Ascending aorta (tissue), 2 donors: ENCODE results near the gene OR8A1. TPM values are rescaled to one million over a fixed set of nuclear protein-coding genes. Genes with fewer than 3 reads are reported as not detected.

ENCODE experiments used
- DNase-seq, 2 donors: peaks; one replicate each; pipeline ENCODE4 v3.0.0-alpha.2; 2019; ENCODE audit warnings: low spot score in 2 of 2
- H3K27ac ChIP-seq, 2 donors: fragments of 200-600 bp; sonication (generic); one replicate each; pipeline ENCODE4 v1.5.1; 2016 to 2017; ENCODE audit warnings: mild to moderate bottlenecking in 1 of 2
- H3K27me3 ChIP-seq: fragments of 200-600 bp; sonication (generic); one replicate; pipeline ENCODE4 v1.5.1; 2017
- H3K36me3 ChIP-seq, 2 donors: fragments of 200-600 bp; sonication (generic); one replicate each; pipeline ENCODE4 v1.5.1; 2016
- H3K4me1 ChIP-seq, 2 donors: fragments of 200-600 bp; sonication (generic); one replicate each; pipeline ENCODE4 v1.5.1; 2016 to 2017; ENCODE audit warnings: mild to moderate bottlenecking in 1 of 2
- H3K4me3 ChIP-seq, 2 donors: fragments of 200-600 bp; sonication (generic); one replicate each; pipeline ENCODE4 v1.5.1; 2016 to 2017; ENCODE audit warnings: mild to moderate bottlenecking in 1 of 2
- H3K9me3 ChIP-seq, 2 donors: fragments of 200-600 bp; sonication (generic); one replicate each; pipeline ENCODE4 v1.5.1; 2016
- CTCF ChIP-seq, 3 experiments: fragments of 200-600 bp in 2 of 3; fragments of 450-650 bp in 1 of 3; sonication (generic) in 2 of 3; IDR thresholded peaks; one replicate each; pipeline ENCODE4 v1.5.1; 2016 to 2019; ENCODE audit warnings: antibody characterized with exemption in 3 of 3, mild to moderate bottlenecking in 1 of 3, moderate library complexity in 1 of 3
- intact Hi-C: fragments of 100-400 bp; cut with DNase I; formaldehyde crosslinking; loops from one replicate; pipeline ENCODE4 v1.15.1; 2023
- total RNA-seq: library from RNA; depleted of rRNA; stranded (reverse); fragments of >200 nt; gene quantifications from one replicate; pipeline ENCODE4 v1.1.0, GENCODE V29; 2016

Gene OR8A1
- total RNA-seq, 1 donor from 2014 or later = not detected

DNA sequence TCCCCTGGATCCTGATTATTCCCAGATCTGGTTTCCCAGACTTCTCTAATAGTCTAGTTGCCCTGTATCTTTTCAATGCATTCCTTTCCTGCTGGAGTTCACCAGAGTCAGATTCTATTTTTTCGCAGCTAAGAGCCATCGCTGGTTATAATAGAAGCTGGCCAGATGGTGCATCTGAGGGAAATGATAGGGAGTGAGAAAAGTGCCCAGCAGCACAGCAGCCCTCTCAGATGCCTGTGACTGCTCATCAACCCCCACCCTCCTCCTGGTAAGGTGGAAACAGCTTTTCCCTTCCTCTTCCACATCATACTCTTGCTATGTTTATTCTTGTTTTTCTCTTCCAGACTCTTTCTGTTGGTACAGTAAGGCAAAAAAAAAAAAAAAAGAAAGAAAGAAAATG lies 12.8 kb downstream of the OR8A1 start:
- no peaks in the 10 kb centered on the region for H3K9me3 ChIP-seq
- DNase-seq = no peak
- no peak for TF ChIP-seq CTCF (IDR thresholded peaks at IDR 0.05)
- intact Hi-C loops = loop anchor here (10.0 kb wide), 1 partner anchor 508 kb away; no protein-coding TSS in a partner anchor
- H3K27me3 ChIP-seq = no peaks in the 10 kb centered on the region
- no peaks in the 10 kb centered on the region for H3K4me1 ChIP-seq
- H3K36me3 ChIP-seq = no peaks in the 10 kb centered on the region
- no peak overlapping the region for H3K27ac ChIP-seq
- no peak overlapping the region for H3K4me3 ChIP-seq

GRCh38 chr11:124583781-124584180 lies 14.0 kb downstream of the OR8A1 start:
- Histone ChIP-seq H3K4me3 (no peak overlapping the region), H3K9me3 (no peaks in the 10 kb centered on the region), H3K36me3 (no peaks in the 10 kb centered on the region), H3K27ac (no peak overlapping the region), H3K4me1 (no peaks in the 10 kb centered on the region), H3K27me3 (no peaks in the 10 kb centered on the region)
- no peak for DNase-seq
- intact Hi-C loops = loop anchor here (10.0 kb wide), 1 partner anchor 509 kb away; no protein-coding TSS in a partner anchor
- TF ChIP-seq CTCF (IDR thresholded peaks at IDR 0.05) = no peak

GRCh38 chr11:124584681-124585372 lies 15.0 kb downstream of the OR8A1 start:
- TF ChIP-seq CTCF (IDR thresholded peaks at IDR 0.05) = no peak
- intact Hi-C loops = loop anchor here (10.0 kb wide), 1 partner anchor 510 kb away; no protein-coding TSS in a partner anchor
- no peak for DNase-seq

GRCh38 chr11:124586238-124586860 lies 16.6 kb downstream of the OR8A1 start:
- intact Hi-C loops = loop anchor here (2.0 to 10.0 kb wide), 2 partner anchors 172 to 512 kb away; no protein-coding TSS in a partner anchor
- no peak overlapping the region for H3K4me3 ChIP-seq
- no peak for DNase-seq

More at GRCh38 chr11:124584681-124585372, 15.0 kb downstream of the OR8A1 start:
- H3K4me1 ChIP-seq = no peaks in the 10 kb centered on the region
- no peaks in the 10 kb centered on the region for H3K9me3 ChIP-seq
- H3K4me3 ChIP-seq = no peak overlapping the region
- H3K27me3 ChIP-seq = no peaks in the 10 kb centered on the region
- no peaks in the 10 kb centered on the region for H3K36me3 ChIP-seq
- H3K27ac ChIP-seq = no peak overlapping the region

GRCh38 chr11:124591430-124591829 lies 21.6 kb downstream of the OR8A1 start:
- Histone ChIP-seq H3K36me3 (no peaks in the 10 kb centered on the region), H3K4me1 (no peaks in the 10 kb centered on the region), H3K27me3 (no peaks in the 10 kb centered on the region), H3K4me3 (no peak overlapping the region), H3K9me3 (no peaks in the 10 kb centered on the region), H3K27ac (no peak overlapping the region)
- intact Hi-C loops = no loop called here
- no peak for TF ChIP-seq CTCF (IDR thresholded peaks at IDR 0.05)
- no peak for DNase-seq

More at GRCh38 chr11:124586238-124586860, 16.6 kb downstream of the OR8A1 start:
- H3K4me1 ChIP-seq = no peaks in the 10 kb centered on the region
- H3K36me3 ChIP-seq = no peaks in the 10 kb centered on the region
- no peaks in the 10 kb centered on the region for H3K9me3 ChIP-seq
- no peak overlapping the region for H3K27ac ChIP-seq
- peak; percentile 26 to 56 (median 45) for TF ChIP-seq CTCF (IDR thresholded peaks at IDR 0.05)
- H3K27me3 ChIP-seq = no peaks in the 10 kb centered on the region
